HG02763 (cell line): ENCODE results near the gene HS1BP3.

Source experiments
- ATAC-seq: cut with Tn5 transposase; IDR thresholded peaks from one replicate; pipeline ENCODE4 v1.9.1; 2021; ENCODE audit warnings: mild to moderate bottlenecking, moderate library complexity; ENCODE audit not compliant: unreplicated experiment

The HS1BP3 gene

DNA sequence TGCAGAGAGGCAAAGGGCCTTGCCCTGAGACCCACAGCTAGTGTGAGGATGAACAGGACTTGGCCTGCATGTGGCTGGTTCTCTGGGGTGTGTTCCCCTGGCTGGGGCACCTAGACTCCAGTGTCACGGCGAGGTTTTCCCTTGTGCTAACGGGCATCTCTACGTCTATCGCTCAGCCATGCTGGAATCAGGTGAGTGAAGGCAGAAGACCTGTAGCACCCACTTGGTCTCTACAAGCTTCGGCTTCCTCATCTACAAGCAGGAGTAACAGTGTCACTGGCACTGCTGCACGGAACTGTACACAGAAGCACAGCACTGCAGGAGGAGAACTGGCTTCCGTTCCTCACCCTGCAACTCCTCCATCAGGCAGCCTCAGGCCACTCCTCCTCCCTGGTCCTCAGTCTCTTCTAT, 30.6 kb downstream of the HS1BP3 start:
- no peak for ATAC-seq

DNA sequence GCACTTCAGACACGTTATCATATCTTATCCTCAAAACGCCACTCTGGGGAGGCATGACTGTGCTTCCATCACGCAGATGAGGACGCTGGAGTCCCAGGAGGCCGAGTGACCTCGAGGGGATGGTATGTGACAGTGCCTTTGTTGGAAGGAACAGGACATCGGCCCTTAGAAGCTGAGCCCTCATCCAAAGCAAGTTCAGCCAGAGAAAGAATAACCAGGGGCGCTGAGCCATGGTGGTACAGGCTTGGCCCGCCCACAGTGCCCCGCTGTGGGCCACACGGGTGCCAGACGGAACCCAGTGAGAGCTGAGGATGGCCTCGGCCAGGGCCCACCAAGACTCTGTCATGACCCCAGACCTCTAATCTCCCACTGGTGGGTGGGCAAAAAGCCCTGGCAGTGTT, 31.3 kb downstream of the HS1BP3 start:
- ATAC-seq, result no peak

- ATAC-seq, result no peak
Observed at GRCh38 chr2:20618886-20619521, 31.9 kb downstream of the HS1BP3 start.

DNA sequence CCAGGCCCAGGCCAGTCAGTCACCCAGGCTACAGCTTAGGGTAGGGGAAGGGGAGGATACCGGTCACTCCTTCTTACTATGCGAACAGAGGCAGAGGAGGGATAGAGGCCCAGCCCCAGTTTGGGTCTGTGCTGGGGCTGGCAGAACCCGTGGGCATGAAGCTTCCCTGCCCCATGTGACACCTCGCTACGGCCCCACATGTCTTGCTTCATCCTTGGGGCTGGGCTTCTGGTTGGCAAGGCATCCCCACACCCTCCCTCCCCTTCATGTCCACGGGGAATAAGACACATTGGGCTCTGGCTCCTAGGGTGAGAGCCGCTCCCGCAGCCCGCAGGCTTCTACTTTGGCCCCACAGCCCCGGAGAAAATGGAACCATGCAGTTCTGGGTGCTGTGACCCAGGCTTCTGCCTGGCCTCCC, 32.4 kb downstream of the HS1BP3 start:
- no peak for ATAC-seq

DNA sequence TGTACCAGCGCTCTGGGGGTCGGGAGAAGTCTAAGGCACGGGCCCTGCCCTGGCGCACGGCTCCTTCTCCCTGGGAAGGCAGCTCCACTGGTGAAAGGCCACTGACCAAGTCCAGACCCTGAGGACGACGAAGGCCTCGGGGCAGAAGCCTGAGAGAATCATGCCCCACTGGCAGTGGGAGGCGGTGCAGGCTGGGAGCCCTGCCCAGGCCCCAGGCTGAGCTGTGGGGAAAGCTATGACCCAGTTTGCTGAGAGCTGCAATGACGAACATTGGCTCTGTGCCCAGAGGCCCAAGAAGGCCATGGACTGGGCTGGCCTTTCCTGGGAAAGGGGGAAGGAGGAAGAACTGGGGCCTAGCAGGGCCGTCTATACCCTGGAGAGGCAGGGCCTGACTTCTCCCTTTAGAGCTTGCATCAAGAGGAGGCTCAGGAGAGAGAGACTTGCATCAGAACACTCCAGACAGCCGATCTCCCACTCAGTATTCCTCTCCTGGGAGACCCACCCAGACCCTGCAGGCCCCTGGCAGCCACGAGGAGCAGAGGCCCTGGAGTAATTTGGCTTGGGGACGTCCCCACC, 32.9 kb downstream of the HS1BP3 start:
- ATAC-seq, result no peak

DNA sequence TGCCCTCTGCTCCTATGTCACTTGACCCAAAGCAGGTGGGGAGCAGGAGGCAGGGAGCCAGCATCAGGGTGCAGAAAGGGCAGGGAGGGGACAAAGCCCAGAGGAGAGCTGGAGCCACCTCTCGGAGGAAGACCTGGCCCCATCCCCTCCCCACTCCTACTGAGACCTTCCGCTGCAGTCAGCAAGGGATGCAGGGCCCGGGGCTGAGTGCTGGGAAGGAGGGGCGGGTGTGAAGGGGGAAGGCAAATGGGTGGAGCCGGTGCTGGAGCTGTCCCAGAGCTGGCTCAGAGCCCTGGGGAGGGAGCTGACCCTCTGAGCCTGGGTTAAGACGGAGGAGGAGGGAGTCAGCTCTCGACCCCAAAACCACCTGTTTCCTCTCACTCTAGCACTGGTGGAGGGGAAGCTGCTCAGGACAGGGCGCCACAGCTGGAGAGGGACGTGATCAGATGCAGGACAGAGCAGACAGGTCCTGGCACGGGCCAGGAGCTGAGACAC, 33.8 kb downstream of the HS1BP3 start:
- ATAC-seq, result no peak

DNA sequence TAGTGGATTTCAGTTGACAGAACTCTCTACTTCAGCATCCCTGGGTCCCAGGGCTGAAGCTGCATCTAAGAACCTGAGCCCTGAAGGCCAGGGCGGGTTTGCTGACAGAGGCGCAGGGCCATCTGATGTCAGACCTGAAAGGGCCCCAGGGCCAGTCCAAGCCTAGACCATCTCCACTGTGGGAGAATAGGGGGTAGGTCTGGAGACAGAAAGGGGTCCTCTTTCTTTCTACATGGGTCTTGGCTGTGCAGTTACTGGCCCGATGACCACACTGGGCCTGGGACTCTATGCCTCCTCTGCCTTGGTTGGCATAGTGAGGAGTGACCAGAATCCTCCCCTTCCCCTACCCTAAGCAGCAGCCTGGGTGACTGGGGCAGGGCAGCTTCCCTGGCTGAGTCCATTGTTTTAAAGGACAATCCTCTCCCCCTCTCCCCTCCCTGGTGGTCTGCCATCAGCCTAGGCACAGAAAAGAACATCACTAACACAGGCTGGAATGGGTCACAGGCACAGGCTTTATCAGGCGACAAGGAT, 34.5 kb downstream of the HS1BP3 start:
- no peak for ATAC-seq

GRCh38 chr2:20615466-20616241, 35.2 kb downstream of the HS1BP3 start:
- no peak for ATAC-seq

DNA sequence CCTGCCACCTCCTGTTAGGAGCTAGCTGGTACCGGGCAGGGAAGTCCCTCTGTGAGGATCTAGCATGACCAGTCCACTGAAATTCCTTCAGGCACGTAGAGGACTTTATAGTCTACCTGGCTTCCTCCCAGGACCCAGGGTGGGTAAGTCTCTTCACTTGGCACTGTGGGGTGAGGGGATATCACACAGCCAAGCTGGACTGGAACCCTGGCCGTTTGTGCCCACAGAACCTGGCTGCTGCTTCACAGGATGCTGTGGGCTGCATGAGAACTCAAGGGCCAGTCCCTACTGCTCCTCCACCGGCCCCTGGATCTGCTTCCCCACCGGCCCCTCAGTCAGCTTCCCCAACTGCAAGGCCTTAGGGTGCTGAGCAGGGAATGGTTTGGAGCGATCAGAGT, 35.8 kb downstream of the HS1BP3 start:
- no peak for ATAC-seq

DNA sequence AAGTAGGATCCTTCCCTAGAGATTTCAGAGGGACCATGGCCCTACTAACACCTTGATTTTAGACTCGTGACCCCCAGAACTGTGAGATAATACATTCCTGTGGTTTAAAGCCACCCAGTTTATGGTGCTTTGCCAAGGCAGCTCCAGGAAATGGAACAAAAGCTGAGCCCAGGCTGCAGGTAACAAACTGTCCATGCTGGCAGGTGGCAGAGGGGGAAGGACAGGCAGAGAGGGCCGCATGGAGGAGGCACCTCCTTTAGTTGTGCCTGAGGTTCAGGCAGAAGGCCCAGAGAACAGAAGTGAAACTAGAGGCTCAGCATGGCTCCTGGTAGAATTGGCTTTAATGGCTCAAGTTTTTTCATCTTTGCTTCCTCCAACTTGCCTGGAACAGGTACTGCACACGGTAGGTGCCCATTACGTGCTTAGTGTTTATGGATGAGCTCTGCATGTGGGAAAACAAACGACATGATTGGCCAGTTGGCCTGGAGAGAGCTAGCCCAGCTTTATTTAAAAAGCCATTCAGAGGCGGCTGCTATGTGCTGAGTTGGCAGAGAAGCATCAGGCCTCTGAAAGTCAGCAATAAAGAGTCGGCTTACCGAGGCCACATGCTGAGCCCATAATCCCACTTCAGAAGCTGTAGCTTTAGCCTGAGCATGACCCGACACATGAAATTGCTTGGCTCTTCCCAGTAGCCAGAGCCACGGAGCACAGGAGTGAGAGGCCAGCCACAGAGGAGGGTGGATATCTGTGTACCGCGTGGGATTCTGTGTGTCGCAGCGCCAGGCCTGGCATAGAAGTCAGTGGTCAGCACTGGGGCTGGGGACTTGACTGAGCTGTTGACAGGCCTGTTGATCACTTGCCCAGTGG, 36.5 kb downstream of the HS1BP3 start:
- ATAC-seq, result no peak

DNA sequence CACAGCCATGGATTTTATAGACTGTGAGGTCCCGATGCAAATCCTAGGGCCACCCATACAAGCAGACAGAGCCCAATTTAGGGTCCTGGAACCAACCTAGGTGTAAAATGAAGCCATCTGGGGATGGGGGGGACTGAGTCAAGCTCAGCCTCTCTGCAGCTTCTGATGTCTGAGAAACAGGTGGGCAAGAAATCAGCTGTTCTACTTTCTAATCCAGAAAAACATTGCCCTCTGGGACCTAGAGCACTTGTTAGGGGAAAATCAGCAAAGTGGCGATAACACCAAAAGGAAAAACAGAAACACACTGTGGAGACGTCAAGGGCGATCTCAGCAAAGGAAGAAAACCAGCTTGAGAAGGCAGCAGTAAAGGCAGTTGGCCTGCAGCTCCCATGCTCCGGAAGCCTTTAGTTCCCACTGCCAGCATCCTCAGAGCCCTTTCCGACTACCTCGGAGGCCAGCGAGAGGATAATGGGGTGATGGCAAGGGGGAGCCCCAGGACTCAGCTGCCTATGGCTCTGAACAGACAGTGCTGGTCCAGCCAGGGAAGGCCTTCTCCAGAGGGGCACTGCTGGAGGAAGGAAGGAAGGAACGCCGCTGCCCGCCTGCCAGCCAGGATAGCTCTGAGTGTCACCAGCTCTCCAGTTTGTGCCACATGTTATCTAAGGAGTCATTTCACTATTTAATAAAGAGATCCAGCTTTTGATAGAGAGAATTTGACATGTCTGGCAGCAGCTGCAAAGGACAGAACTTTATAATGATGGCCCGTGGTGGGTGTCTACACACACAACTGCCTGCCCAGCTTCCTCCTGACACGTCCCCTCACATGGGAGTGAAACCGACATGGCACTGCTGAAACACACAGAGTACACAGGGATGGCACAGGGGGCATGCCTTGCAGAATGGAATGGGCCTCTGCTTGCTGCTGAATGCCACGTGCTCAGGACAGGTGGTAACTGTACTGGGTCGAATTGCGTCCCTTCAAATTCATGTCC, 37.7 kb downstream of the HS1BP3 start:
- ATAC-seq, result no peak

GRCh38 chr2:20611844-20612356, 39.0 kb downstream of the HS1BP3 start:
- ATAC-seq, result no peak

- no peak for ATAC-seq
Observed at GRCh38 chr2:20611077-20611843, 39.6 kb downstream of the HS1BP3 start.

DNA sequence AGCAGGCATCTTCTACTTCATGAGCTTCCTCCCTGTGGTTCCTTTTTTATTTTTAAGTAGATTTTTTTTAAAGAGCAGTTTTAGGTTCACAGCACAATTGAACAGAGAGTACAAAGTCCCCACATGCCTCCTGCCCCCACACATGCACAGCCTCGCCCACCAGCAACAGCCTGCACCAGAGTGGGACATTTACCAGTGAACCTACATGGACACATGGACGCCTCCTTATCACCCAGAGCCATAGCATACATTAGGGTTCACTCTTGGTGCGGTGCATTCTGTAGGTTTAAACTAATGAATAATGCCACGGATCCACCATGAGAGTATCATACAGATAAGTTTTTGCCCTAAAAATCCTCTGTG, 40.9 kb downstream of the HS1BP3 start:
- no peak for ATAC-seq

DNA sequence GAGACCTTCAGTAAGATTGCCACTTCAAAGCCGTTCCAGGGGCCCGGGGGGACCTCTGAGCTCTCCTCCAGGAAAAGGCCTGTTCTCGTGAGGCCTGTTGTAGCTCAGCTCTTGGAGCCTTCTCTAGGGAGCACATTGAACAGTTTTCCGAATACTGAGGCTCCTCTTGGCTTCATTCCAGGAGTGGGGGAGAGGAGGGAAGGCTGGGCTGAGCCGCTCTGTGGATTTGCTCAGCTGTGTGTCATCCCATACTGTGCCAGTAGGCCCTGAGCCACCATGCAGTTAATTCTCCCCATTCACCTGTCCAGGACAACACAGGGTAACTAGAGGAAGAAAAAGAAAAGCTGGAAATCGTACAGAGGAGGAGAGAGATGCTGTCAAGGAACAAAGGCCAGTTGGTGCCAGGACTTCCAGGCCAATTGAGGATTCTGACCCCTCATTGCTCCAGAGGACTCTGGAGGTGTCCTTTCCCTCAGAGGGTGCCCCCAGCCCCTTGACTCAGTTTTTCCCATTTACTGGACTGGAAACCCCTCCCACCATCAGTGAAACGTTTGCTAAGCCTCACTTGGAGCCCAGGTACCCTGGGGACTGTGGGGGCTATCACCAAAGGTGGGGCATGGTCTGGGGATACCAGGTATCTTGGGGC, 41.4 kb downstream of the HS1BP3 start:
- no peak for ATAC-seq

- no peak for ATAC-seq
Observed at GRCh38 chr2:20608666-20609348, 42.1 kb downstream of the HS1BP3 start.

GRCh38 chr2:20607446-20607845, 43.5 kb downstream of the HS1BP3 start:
- no peak for ATAC-seq

DNA sequence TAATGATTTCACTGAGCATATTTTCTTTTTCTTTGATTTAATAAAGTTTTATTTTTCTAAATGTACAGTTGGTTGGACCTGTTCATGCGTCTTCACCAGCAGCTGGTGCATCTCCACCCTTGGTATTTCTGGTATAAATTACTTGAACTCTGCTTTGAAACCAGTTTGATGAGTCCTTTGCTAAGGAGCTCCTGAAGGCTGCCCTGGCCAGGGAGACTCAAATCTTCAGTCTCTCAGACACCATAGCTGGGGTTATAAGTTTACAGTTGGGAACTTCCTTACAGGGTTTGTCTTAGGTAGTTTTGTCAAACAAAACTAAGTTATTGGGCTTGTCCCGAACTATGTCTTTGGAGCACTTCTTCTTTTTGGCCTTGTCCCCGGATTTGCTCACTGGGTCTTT, 44.7 kb downstream of the HS1BP3 start:
- no peak for ATAC-seq
